ENCODE data around the gene TMEM132E.

GRCh38 chr17:34566201-34566600 lies 13.2 kb upstream of the TMEM132E start:
- TF ChIP-seq POLR2A (IDR thresholded peaks at IDR 0.05): no peak
- no peak for TF ChIP-seq CTCF (IDR thresholded peaks at IDR 0.05)

Data from adrenal gland (tissue), 5 donors.